NCI-H460 (cell line): Measurements from ENCODE around the gene FRRS1L. TPM values are rescaled to one million over a fixed set of nuclear protein-coding genes. Genes with fewer than 3 reads are reported as not detected.

Experiments
- DNase-seq: peaks from one replicate; pipeline ENCODE4 v3.0.0-alpha.2; 2016; ENCODE audit warnings: low read depth; ENCODE audit errors: extremely low read depth
- polyA plus RNA-seq: library from polyadenylated mRNA; depleted of rRNA; stranded (reverse); fragments of >200 nt; gene quantifications from 2 replicates; pipeline ENCODE4 v1.2.3, GENCODE V29; 2014; cell fraction: nucleus; rRNA removed
- total RNA-seq: library from RNA; depleted of rRNA; stranded (reverse); fragments of >200 nt; shearing (Covaris generic); gene quantifications from 2 replicates; pipeline ENCODE4 v1.2.3, GENCODE V29; 2014; rRNA removed

Gene FRRS1L, protein sequence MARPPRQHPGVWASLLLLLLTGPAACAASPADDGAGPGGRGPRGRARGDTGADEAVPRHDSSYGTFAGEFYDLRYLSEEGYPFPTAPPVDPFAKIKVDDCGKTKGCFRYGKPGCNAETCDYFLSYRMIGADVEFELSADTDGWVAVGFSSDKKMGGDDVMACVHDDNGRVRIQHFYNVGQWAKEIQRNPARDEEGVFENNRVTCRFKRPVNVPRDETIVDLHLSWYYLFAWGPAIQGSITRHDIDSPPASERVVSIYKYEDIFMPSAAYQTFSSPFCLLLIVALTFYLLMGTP
- not detected in 2 replicates for total RNA-seq
- polyA plus RNA-seq: not detected in 2 replicates

DNA sequence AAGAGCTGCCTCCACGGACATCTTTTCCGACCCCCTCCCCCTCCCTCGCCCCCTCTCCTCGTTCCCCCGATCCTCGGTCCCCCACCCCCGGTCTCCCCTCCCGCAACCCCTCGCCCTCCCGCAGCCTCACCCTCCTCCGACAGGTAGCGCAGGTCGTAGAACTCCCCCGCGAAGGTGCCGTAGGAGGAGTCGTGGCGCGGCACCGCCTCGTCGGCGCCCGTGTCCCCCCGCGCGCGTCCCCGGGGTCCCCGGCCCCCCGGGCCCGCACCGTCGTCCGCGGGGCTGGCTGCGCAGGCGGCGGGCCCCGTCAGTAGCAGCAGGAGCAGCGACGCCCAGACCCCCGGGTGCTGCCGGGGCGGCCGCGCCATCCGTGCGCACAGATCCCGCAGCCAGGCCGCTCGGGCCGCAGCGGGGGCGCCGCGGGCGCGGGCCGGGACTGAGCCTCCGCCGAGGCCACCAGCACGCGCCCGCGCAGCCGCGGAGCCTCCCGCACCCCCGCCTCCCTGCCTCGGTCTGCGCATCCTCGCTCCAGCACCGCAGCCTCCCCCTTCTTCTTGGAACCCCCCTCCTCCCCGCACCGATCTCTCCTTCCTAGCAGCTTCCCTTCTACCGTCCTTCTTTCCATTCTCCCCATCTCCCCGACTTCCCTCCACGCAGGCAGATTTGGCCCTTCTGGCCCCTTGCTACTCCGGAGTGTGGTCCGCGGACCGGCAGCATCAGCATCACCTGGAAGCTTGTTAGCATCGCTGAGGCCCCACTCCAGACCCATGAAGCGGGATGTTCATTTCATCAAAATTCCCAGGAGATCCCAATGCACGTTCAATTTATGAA lies at the start of gene FRRS1L:
TSS of gene FRRS1L (minus strand) at position 479 of the 831 bp plus-strand sequence. CDS start at position 368, 111 bp downstream.
- no peak for DNase-seq

DNA sequence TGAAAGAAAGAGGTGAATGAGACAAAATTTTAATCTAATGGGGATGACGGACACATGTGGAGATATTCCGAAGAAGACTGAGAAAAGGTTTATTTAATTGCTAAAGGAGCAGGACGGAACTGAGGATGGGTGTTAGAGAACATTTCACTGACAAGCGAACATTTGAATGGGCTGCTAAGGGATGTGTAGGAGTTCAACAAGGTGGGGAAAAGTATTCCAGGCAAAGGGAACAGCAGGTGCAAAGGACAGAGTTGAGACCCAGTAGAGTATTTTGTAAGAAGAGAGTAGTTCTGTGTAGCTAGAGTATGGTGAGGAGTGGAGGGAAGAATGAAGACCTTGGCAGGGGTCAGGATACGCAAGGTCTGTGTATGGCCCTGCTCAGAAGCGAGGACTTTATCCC lies 47.4 kb upstream of the FRRS1L start:
- DNase-seq: no peak

DNA sequence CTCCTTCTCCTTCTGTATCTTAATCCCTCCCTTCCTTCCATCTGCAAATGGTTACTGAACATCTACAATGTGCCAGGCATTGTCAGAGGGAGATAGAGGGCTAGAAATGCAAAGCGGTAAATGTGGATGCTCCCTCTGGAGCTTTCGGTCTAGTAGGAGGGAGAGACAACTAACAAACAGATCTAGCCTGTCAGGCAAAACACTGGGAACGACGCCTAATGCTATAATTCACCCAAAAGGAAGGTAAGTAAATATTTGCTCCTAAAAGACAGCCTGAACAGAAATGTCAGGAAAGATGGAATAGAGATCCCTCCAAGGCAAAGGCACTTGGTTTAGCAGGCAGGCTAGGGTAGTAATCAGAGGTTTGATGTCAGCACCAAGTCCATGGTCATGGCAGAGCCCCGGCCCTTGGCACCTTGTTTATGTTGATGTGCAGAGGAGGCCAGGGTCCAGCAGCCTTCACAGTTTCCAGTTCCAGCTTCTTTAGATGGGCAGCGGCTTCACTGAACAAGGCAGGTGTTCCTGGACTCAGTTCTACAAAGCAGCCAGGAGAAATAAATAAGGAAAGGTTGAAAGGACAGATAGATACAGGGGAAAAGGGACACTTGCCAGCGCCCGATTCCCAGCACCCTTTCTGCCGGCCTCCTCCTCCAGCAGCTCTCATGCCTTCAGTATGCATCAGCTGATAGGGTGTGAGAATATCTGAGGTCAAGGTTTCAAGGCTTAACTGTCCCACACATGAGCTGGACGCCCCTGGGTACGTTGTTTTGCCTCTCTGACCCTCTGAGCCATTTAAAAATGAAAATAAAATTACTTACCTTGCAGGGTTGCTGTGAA lies 46.5 kb upstream of the FRRS1L start:
- no peak for DNase-seq

DNA sequence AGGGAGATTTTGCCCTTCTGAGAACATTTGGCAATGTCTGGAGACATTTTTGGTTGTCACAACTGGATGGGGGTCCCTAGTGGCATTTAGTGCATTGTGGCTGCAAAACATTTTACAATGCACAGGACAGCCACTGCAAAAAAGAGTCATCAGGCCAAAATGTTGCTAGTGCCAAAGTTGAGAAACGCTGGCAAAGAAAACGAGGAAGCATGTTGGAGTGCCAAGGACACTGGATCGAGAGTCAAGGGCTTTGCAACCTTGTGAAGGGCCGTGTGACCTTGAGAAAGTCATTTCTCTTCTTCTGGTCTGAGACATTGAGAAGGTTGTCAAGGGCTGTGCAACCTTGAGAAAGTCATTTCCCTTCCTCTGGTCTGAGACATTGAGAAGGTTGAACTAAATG lies 45.7 kb upstream of the FRRS1L start:
- DNase-seq: no peak

DNA sequence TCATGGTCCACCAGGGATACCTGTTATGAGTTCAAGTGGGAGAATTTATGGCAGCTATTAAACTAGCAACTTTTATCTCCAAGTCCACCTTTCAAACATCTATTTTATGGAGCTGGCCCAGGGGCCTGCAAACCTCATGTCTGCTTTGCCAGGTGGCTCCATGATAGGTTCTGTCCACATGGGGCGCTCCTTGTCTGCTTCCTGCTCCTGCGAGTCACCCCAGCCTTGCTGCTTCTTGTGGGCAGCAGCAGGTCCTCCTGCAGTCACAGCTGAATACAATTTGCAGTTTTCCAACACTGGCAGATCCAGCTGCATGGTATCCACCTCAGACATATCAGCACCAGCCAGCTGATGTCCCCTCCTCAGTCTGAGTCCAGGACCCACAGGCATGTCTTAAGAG lies 39.6 kb upstream of the FRRS1L start:
- peak; percentile 22 for DNase-seq

DNA sequence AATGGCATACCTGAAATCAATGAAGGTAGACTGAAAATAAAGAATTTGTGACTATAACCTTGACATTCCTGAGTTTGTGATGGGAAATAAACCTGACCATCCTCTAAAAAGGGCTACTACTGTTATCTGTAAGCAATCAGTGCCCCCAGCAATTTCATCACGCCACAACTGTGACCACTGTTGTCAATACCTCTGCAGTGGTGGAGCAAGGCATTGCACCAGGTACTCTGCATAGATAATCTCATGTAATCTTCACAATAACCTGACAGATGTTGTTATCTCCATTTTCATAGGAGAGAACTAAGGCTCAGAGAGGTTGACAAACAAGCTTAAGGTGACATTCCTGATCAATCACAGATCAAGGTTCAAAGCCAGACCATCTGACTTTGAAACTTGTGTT lies 38.5 kb upstream of the FRRS1L start:
- no peak for DNase-seq

DNA sequence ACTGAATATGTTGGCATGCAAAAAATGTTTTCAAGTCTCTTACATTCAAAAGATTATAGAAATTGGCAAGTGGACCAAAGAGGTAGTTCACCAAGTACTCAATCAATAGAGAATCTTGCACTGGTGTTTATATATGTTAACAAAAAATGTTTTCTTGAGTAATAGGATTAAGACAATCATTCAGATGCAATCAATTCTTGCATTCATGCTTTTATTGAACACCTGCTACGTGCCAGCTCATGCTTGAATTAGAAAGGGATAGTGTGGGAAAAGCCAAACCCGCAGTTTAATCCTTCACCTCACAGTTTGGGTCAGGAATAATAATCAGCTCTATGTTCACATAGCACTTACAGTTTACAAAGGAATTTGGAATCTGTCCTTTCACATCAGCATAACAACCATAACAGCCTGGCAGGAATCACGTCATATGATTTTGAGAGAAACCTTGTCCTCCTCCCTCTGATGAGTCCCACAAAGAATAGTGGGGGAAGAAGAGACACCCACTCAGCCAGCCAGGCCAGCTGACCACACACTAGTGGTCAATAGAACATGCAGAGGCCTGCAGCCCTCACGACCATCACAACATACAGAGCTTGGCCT lies 36.8 kb upstream of the FRRS1L start:
- no peak for DNase-seq

DNA sequence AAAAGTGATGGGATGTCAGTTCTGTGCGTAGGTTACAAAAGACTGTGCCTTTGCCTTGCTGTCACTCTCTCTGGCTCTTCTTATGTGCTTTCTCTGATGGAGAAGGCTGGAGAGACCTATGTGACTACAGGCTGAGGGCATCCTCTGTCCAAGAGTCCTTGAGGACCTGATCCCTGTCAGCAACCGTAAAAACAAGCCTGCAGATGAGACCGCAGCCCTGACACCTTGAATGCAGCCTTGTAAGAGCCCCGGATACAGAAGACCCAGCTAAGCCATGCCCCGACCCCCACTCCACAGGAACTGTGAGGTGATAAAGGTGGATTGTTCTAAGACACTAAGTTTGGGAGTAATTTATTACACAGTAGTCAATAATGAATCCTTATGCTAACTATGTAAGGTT lies 32.6 kb upstream of the FRRS1L start:
- DNase-seq: no peak

DNA sequence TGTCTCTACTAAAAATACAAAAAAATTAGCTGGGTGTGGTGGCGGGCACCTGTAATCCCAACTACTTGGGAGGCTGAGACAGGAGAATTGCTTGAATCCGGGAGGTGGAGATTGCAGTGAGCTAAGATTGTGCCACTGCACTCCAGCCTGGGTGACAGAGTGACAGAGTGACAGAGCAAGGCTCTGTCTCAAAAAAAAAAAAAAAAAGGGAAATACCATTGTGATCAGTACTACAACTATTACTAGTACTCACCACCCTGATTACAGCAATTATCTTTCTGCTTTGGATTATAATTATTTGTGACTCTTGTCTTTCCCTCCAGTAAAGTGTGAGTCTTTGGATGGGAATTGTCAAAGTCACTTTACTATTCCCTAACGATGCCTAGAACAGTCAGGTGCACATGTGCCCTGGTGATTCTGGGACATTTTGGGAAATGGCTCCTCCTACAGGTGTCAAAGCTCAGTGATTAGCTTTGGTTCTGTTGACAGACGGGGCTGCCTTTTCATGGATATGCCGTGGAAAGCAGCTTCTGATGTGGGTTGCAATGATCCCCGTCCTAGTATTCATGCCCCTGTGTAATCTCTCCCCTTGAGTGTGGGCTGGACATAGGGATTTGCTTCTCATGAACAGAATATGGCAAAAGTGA lies 31.8 kb upstream of the FRRS1L start:
- no peak for DNase-seq

DNA sequence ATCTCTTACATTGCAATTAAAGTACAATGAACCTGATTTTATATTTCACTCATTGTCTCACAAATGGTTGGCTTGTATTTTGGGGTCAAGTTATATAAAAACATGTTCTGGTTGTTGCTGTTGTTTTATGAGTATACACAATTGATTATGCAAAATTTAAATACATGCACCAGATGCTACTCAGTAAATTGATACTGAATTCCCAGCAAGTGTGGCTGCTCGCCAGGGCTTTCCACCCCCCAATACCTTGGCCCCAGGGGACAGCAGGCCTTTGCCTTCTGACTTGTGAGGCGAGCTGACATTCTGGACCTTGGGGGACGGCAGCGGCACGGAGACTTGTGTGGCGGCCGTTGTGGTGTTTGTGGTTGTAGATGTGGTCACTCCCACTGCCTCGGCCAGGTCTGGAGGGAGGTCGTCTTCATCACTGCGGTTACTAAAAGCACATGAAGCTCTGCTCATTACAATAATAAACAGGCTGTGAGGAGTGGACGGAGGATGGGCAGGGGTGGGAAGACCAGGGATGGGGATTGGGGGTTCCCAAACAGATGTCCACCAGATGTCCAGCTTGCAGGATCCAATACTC lies 27.0 kb upstream of the FRRS1L start:
- no peak for DNase-seq

DNA sequence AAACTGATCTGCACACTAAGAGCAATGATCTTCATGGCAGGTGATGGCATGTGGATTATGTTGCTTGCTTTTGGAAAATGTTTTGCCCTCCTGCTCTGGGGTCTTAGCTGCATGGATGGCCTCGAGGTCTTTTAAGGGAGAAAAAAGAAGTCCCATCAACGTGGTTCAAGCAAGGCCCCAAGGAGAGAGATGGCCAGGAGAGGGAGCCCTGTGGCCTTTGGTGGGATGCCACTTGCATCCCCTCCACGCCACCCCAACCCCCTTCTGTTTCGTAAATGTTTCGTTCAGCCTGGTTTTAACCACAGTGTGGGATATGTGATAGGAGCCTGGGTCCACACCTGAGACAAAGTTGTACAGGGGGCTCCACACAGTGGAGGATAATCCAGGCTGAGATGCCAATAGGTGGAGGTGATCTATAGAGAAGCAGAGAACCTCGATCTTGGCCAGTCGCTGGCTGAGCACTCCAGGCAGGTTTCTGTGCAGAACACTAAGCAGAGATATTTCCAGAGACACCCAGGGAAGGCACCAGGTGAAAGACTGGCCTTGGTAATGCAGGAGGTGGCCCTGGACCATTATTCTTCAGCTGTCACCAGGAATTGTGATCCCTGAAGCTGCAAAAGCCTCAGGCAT lies 25.8 kb upstream of the FRRS1L start:
- DNase-seq: no peak

DNA sequence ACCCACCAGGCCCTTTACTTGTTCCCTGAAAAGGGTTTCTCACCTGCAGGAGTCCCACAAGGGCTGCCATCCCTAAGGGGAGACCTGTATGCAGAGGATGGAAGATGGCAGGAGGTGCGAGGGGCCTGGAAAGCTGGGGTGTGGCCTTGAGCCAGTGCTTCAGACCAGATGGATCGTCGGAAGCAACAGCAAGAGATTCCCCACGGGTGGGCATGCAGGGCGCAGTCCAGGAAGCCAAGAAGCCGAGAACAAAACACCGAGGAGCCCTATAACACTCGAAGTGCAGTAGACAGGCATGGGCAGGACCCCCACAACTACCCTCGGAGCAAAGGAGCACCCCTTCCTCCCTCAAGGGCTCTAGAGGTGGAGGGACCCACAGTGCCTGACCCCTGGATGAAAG lies 24.7 kb upstream of the FRRS1L start:
- no peak for DNase-seq

DNA sequence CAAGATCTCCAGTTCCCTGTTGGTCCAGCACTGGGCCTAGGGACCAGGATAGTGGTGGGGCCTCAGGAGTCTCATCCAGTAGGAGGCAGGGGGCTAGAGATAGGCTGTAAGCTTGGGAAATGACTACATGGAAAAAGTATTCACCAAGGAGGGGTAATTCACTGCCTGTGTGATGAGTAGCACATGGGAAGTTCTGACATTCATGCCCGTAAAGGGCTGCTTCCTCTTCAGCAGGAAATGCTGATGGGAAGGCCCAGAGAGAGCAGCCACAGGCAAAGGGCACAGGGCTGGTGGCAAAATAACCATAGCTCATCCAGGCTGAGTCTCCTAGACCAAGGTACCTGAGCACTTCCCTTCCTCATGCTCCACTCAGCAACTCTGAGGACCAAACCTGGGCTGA lies 23.1 kb upstream of the FRRS1L start:
- DNase-seq: no peak

DNA sequence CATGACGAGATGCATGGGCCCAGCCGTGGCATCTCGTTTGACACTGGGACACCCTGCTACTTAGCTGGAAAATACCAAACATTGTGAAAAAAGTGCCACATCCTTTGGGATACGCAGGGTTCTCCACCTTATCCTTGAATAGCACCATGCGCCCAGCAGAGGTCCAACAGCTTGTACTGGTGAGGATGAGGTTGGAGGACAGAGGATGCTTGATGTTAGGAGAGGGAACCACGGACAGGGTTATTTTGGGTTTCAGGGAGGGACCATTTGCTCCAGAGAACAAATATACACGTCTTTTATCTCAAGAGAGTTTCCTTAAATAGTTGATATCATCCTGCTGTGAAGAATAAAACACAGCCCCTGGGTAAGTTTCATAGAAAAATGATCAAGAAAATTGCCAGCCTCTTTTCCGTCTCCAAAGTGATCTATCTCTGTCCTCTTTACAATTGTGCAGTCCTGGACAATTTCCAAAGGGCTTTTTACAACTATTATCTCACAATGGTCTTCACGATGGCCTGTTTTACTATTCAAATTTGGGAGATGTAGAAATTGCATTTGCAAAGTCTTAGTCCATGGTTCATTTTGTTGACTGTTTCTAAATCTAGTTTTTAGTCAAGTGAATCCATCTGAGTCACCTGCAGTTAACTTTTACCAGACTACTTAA lies 19.9 kb upstream of the FRRS1L start:
- DNase-seq: no peak

DNA sequence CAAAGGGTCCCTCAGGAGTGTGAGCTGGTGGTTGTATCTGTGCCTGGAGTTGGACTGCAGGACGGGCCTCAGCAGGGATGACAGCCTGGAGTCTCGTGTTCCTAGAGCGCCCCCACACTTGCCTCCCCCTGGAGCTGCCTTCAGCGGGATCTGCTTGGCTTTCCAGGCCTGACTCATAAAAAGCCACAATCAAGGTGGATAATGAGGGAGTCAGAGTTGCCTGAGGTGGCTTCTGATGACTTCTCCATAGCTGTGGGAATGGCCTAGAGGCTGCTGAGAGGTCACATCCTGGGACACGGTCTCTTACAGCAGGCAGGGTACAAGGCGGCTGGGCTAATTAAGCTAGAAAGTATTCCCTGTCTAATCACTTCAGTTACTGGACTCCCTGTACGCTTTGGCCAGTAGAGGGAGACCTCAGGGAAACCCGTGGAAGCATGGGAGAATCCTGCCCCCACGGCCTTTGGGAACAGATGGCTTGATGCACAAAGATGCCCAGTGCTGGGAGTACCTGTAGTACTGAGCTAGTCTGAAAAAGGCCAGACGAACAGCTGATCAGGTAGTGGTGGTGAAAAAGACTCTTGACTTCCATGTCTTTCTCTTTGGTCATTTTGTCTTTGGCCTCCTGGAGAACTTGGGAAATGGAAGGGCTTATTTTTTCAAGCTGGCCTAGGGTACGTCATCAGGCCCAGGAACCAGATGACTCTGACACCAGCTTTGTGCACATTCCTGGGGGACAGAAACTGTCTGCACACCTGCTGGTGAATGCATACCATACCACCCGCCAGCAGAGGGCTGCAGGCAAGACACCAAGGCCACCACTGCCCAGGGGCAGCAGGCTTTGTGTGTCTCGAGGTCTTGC lies 16.1 kb upstream of the FRRS1L start:
- peak; percentile 51 for DNase-seq

DNA sequence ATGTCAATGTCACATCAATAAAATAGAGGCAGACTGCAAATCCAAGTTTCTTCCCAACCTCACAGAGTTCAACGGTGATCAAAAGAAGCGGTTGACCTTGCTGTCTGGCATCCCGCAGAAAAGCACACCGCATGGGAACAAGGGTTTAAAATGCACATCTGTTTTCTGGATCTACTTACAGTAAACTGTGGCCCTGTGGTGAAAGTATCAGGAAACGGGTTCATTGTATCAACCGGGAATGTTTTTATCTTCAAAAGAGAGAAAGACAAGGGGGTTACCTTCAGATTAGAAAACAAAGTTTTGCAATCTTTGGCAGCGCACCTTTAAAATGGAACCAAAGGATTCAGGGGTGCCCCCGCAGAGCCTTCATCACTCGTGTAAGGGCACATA lies 15.5 kb upstream of the FRRS1L start:
- DNase-seq: no peak

DNA sequence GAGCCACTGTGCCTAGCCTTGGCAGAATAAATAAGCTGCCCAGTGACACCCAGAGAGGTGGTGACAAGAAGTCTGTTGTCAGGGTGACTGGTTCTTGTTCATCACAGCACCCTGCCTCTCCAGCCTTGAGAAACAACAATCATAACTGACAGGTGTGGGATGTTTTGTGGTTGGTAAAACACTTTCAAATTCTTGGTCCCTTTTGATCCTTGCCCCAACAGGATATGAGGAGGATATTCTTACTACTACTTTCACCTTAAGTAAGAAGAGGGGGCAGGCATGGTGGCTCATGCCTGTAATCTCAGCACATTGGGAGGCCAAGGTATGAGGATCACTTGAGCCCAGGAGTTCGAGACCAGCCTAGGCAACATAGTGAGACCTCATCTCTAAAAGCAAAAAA lies 14.2 kb upstream of the FRRS1L start:
- DNase-seq: no peak
